Measurements from ENCODE around the gene HIVEP2. TPM values are rescaled to one million over a fixed set of nuclear protein-coding genes. Genes with fewer than 3 reads are reported as not detected.

The HIVEP2 gene
- total and polyA plus RNA-seq, 2 of the 4 experiments (the other 2 are of a cell fraction): 4.3 to 11.3 TPM

DNA sequence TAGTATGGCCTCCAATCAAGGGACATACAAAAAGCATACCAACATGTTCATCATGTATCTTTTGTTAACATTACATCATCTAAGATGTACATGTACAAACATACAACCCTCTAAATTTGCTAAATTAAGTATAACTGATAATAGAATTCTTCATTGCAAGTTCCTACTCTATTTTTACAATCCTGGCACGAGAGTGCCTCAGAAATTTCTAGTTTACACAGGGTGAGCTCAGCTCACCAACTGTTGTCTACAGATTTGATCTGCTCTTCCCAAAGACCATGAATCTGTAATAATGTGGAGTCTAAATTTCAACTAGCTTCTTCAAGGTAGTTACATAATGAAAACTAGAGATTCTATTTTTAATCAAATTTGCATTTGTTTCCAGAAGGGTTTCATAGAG, 179.7 kb downstream of the HIVEP2 start:
- Histone ChIP-seq H4K5ac (ENCODE audit: low read depth, low read length) (no peak overlapping the region), H2AK9ac (replicated peaks; ENCODE audit: low read depth, low read length, poor library complexity) (no peak overlapping the region), H3K4me3 (ENCODE audit: insufficient read depth, low read depth, low read length) (no peak overlapping the region), H3K36me3 (ENCODE audit: control insufficient read depth, insufficient read depth, low read length) (peaks cover 5% of the 10 kb centered on the region), H3K56ac (ENCODE audit: extremely low read depth, insufficient read depth, low read length) (no peak overlapping the region), H3K9me3 (ENCODE audit: control insufficient read depth, insufficient read depth, low read length) (no peaks in the 10 kb centered on the region), H3K9ac (ENCODE audit: low read depth, low read length) (no peak overlapping the region), H3K4me1 (ENCODE audit: control insufficient read depth, insufficient read depth, low read length) (peaks cover 2% of the 10 kb centered on the region; the same call in 1 of the 2 replicates), H2BK5ac (ENCODE audit: low read depth, low read length, poor library complexity, severe bottlenecking) (no peak overlapping the region), H3K18ac (ENCODE audit: low read depth, low read length) (no peak overlapping the region), H2AFZ (replicated peaks; ENCODE audit: low read length, poor library complexity) (no peak overlapping the region), H3K23ac (ENCODE audit: low read depth, low read length) (no peak overlapping the region), H2BK20ac (ENCODE audit: low read depth, low read length) (no peak overlapping the region), H4K8ac (ENCODE audit: low read depth in 2 of 2, low read length in 2 of 2) (no peak overlapping the region), H3K27me3 (ENCODE audit: control insufficient read depth, insufficient read depth, low read length) (no peaks in the 10 kb centered on the region), H3K9me1 (ENCODE audit: insufficient read depth, low read length) (no peaks in the 10 kb centered on the region), H4K20me1 (ENCODE audit: insufficient read depth, low read length) (0 out of 2 replicates have a peak, but pooled peaks cover 1% of the 10 kb centered on the region), H2BK120ac (ENCODE audit: low read depth, low read length) (no peak overlapping the region), H2BK15ac (ENCODE audit: low read depth, low read length) (no peak overlapping the region), H3K79me1 (ENCODE audit: low read depth in 1 of 2, low read length in 2 of 2) (peaks cover 3 to 8% of the 10 kb centered on the region in 2 experiments; a peak in 2 of 4 replicates), H3K27ac (ENCODE audit: insufficient read depth, low read length) (no peak overlapping the region), H4K91ac (ENCODE audit: insufficient read depth, low read depth, low read length) (no peak overlapping the region), H3K4ac (ENCODE audit: low read depth, low read length) (no peak overlapping the region), H3K4me2 (ENCODE audit: low read depth, low read length) (no peak overlapping the region), H2AK5ac (ENCODE audit: low read depth, low read length) (no peak overlapping the region), H3K14ac (replicated peaks; ENCODE audit: low read depth, low read length) (no peak overlapping the region)
- in situ Hi-C loops (cut with MboI; ENCODE audit: low sequenced_read_pairs) (no loop called here), dilution Hi-C loops (cut with HindIII; ENCODE audit: low sequenced_read_pairs, unreplicated experiment) (no loop called here), intact Hi-C loops (cut with micrococcal nuclease) (no loop called here)
- ATAC-seq (ENCODE audit: low read depth): no peak
- WGBS, 2 experiments (ENCODE audit: extremely low coverage in 2 of 2, insufficient read length in 1 of 2): no CpG with 5 or more reads among the region's 1 CpG
- POLR2A ChIA-PET (ENCODE audit: unreplicated experiment): no interaction called here
- DNase-seq: no peak
- TF ChIP-seq CHD1 (IDR thresholded peaks at IDR 0.05; ENCODE audit: low read depth, low read length) (no peak), SMC3 (IDR thresholded peaks at IDR 0.05; ENCODE audit: low read depth, low read length) (no peak), MAZ (IDR thresholded peaks at IDR 0.05; ENCODE audit: borderline replicate concordance, low read depth, low read length) (no peak), BHLHE40 (IDR thresholded peaks at IDR 0.05; ENCODE audit: low read depth, low read length) (no peak), FOS (IDR thresholded peaks at IDR 0.05; ENCODE audit: low read depth, low read length) (no peak), POLR2A (IDR thresholded peaks at IDR 0.05; ENCODE audit: low read depth, low read length) (no peak), MAFK (IDR thresholded peaks at IDR 0.05; ENCODE audit: low read depth, low read length) (no peak), RAD21 (IDR thresholded peaks at IDR 0.05; ENCODE audit: low read length) (no peak), MXI1 (IDR thresholded peaks at IDR 0.05; ENCODE audit: borderline replicate concordance, low read depth, low read length) (no peak), ELK1 (IDR thresholded peaks at IDR 0.05; ENCODE audit: borderline replicate concordance, low read depth, low read length) (no peak), CEBPB (IDR thresholded peaks at IDR 0.05; ENCODE audit: low read depth, low read length) (no peak), NFE2L2 (IDR thresholded peaks at IDR 0.05; ENCODE audit: low read depth, low read length) (no peak), RCOR1 (IDR thresholded peaks at IDR 0.05; ENCODE audit: insufficient replicate concordance, low read length) (no peak), RFX5 (IDR thresholded peaks at IDR 0.05; ENCODE audit: low read depth, low read length) (no peak)
- TF ChIP-seq, protein P1, sequence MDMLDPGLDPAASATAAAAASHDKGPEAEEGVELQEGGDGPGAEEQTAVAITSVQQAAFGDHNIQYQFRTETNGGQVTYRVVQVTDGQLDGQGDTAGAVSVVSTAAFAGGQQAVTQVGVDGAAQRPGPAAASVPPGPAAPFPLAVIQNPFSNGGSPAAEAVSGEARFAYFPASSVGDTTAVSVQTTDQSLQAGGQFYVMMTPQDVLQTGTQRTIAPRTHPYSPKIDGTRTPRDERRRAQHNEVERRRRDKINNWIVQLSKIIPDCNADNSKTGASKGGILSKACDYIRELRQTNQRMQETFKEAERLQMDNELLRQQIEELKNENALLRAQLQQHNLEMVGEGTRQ (IDR thresholded peaks at IDR 0.05; ENCODE audit: low read depth, low read length): no peak
- TF ChIP-seq, protein P2, sequence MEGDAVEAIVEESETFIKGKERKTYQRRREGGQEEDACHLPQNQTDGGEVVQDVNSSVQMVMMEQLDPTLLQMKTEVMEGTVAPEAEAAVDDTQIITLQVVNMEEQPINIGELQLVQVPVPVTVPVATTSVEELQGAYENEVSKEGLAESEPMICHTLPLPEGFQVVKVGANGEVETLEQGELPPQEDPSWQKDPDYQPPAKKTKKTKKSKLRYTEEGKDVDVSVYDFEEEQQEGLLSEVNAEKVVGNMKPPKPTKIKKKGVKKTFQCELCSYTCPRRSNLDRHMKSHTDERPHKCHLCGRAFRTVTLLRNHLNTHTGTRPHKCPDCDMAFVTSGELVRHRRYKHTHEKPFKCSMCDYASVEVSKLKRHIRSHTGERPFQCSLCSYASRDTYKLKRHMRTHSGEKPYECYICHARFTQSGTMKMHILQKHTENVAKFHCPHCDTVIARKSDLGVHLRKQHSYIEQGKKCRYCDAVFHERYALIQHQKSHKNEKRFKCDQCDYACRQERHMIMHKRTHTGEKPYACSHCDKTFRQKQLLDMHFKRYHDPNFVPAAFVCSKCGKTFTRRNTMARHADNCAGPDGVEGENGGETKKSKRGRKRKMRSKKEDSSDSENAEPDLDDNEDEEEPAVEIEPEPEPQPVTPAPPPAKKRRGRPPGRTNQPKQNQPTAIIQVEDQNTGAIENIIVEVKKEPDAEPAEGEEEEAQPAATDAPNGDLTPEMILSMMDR (conservative IDR thresholded peaks at IDR 0.05; ENCODE audit: low read depth, low read length): no peak
- BruUV-seq (replicated peaks): no TSS peak
- CTCF ChIA-PET: interaction anchor here (0.6 kb wide), 1 partner anchor 70 kb away, joined by 3 read pairs; no protein-coding TSS in a partner anchor
